ENCODE data around the gene DNAJA1.

- no peak for TF ChIP-seq POLR2AphosphoS5 (IDR thresholded peaks at IDR 0.05; ENCODE audit: insufficient read depth, low read depth, low read length)
- TF ChIP-seq JUN (IDR thresholded peaks at IDR 0.05; ENCODE audit: borderline replicate concordance, insufficient read depth, insufficient read length, low read depth) = no peak
- no peak for TF ChIP-seq CTCF (IDR thresholded peaks at IDR 0.05; ENCODE audit: extremely low read depth in 1 of 2, insufficient read depth in 1 of 2, low read depth in 1 of 2, low read length in 2 of 2)
- no peak for TF ChIP-seq GATA2 (IDR thresholded peaks at IDR 0.05; ENCODE audit: insufficient read depth, insufficient read length, low read depth, low read length)
Measured at GRCh38 chr9:33024126-33024965, 727 bp upstream of the DNAJA1 start.

All from endothelial cell of umbilical vein (primary cell).